Fibroblast of villous mesenchyme (primary cell): ENCODE measurements around the gene PARD3. TPM values are rescaled to one million over a fixed set of nuclear protein-coding genes. Genes with fewer than 3 reads are reported as not detected.

ENCODE experiments used
- DNase-seq: peaks from one replicate; pipeline ENCODE4 v3.0.0-alpha.2; 2010; ENCODE audit warnings: low read depth
- H3K4me3 ChIP-seq: 2 replicates; pipeline ENCODE4 v1.5.1; 2011; ENCODE audit warnings: low read depth, mild to moderate bottlenecking, low read length
- total RNA-seq: library from RNA; depleted of rRNA; stranded (reverse); fragments of >200 nt; gene quantifications from 2 replicates; pipeline ENCODE4 v1.2.3, GENCODE V29; 2012
- TF ChIP-seq, protein P1 (sequence below): IDR thresholded peaks from 2 replicates; pipeline ENCODE4 v1.5.1; 2012; ENCODE audit warnings: low read depth, mild to moderate bottlenecking, low read length; ENCODE audit not compliant: insufficient read depth

Gene PARD3
- total RNA-seq, 1 donor = 44.0 TPM

GRCh38 chr10:34097682-34098081 is 717.4 kb downstream of the PARD3 start:
- TF ChIP-seq, protein P1, sequence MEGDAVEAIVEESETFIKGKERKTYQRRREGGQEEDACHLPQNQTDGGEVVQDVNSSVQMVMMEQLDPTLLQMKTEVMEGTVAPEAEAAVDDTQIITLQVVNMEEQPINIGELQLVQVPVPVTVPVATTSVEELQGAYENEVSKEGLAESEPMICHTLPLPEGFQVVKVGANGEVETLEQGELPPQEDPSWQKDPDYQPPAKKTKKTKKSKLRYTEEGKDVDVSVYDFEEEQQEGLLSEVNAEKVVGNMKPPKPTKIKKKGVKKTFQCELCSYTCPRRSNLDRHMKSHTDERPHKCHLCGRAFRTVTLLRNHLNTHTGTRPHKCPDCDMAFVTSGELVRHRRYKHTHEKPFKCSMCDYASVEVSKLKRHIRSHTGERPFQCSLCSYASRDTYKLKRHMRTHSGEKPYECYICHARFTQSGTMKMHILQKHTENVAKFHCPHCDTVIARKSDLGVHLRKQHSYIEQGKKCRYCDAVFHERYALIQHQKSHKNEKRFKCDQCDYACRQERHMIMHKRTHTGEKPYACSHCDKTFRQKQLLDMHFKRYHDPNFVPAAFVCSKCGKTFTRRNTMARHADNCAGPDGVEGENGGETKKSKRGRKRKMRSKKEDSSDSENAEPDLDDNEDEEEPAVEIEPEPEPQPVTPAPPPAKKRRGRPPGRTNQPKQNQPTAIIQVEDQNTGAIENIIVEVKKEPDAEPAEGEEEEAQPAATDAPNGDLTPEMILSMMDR = no peak
- DNase-seq = no peak
- H3K4me3 ChIP-seq = no peak overlapping the region

DNA sequence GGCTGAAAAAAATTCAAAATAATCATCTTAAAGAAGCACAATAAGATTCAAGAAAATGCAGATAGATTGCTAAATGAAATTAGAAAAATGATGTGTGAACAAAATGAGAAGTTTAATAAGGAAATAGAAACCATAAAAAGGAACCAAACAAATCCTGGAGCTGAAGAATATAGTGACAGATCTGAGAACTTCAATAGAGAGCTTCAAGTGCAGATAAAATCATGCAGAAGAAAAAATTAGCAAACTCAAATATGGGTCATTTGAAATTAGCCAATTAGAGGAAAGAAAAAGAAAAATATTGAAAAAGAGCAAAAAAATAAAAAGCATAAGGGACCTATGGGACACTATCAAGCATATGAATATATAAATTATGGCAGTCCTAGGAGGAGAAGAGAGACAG is 720.1 kb downstream of the PARD3 start:
- DNase-seq = no peak

DNA sequence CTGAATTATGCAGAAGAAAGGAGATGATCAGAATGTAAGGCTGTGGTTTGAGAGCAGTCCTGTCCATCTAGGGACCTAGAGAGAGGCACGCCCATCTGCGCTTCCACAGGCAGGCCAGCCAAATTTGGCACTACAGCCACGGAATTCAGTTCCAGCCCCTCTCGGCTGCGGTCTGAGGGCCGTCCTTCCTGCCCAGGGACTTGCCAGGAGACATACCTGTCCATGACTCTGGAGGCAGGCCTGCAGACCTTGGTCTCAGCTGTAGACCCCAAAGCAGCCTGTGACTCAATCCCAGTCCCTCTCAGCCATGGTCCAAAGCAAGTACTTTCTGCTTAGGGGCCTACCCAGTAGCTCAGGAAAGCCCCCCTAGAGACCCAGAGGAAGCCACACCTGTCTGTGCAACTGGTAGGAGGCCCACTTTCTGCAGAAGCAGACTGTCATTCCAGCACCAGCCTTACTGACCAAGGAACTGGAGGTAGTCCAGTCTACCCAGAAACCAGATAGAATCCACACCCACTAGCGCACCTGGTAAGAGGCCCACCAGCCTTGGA is 720.9 kb downstream of the PARD3 start:
- TF ChIP-seq, protein P1 = no peak
- no peak overlapping the region for H3K4me3 ChIP-seq
- DNase-seq = no peak

More for the DNA sequence above, 720.1 kb downstream of the PARD3 start:
- TF ChIP-seq, protein P1 = no peak
- no peak overlapping the region for H3K4me3 ChIP-seq

GRCh38 chr10:34092891-34093290 is 722.2 kb downstream of the PARD3 start:
- H3K4me3 ChIP-seq = no peak overlapping the region
- TF ChIP-seq, protein P1 = no peak
- DNase-seq = no peak

- H3K4me3 ChIP-seq = no peak overlapping the region
- TF ChIP-seq, protein P1 = no peak
- no peak for DNase-seq
Measured at GRCh38 chr10:34091635-34092195, 723.4 kb downstream of the PARD3 start.

- H3K4me3 ChIP-seq = no peak overlapping the region
- TF ChIP-seq, protein P1 = no peak
- DNase-seq = no peak
Measured at GRCh38 chr10:34089253-34089652, 725.8 kb downstream of the PARD3 start.
